ENCODE results near the gene ARMH2.
"Not testable (repeated sequence)": the region's sequence is repeated elsewhere in the genome, so short reads cannot be mapped to it uniquely, and the experiment has no call there.

Gene ARMH2

DNA sequence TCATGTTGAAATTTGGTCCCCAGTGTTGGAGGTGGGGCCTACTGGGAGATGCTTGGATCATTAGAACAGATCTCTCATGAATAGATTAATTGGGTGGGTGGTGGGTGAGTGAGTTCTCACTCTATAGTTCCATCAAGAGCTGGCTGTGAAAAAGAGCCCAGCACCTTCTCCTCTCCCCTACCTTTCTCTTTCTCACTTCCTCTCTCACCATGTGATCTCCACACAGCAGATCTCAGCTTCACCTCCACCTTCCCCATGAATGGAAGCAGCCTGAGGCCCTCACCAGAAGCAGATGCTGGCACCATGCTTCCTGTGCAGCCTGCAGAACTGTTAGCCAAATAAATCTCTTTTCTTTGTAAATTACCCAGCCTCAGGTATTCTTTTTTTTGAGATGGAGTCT lies 36.9 kb downstream of the ARMH2 start:
- no peak for DNase-seq

DNA sequence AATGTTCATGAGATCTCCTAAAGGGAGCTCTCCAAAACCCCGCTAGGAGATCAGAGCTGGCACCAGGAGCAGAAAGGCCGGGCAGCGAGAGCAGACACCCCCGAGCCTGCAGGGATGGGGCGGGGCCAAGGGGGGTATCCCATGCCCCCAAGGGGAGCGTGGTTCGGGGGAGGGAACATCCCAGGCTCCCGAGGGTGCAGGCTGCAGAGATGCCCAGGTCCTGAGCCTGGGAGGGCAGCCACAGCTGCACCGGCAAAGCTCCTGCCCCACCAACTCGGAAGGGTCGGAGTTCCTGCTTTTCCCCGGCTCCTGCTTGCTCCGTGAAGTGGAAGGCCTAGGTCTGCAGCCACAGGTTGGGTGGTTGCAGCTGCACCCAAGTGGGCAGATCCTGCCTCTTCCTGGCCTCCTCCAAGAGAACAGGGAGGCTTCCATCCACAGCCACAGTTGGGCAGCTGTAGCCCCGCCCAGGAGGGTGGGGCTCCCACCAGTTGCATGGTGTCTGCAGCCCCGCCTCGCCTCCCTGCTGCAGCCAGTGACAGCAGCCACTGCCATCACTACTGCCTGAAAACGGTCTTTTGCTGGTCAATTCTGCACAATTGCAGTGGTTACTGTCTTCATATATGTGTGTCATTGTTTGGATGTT lies 37.4 kb downstream of the ARMH2 start:
- peak in 1 of 2 experiments; percentile 29 for DNase-seq

DNA sequence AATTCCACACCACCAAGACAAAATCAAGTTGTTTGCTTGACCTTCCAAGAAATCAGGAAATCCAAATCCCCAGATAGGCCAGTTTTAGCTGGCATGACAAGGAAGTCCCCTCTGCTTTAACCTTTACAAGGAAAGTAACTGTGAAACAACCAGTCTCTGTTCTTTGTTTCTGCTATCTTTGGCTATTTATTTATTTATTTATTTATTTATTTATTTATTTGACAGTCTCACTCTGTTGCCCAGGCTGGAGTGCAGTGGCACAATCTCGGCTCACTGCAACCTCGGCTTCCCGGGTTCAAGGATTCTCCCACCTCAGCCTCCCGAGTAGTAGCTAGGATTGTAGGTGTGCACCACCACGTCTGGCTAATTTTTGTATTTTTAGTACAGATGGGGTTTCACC lies 38.5 kb downstream of the ARMH2 start:
- DNase-seq, result no peak

DNA sequence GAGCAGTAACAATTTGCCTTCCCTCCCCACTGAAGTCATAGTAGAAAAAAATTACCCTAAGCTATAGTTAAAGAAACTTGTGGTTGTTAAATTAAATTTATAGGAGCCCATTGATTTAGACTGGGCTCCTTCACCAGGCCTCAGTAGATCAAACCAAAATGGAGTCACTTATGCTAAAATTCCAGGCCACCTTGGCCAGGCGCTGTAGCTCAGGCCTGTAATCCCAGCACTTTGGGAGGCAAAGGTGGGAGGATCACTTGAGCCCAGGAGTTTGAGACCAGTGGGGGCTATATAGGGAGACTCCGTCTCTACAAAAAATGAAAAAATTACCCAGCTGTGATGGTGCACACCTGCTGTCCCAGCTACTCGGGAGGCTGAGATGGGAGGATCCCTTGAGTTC lies 39.0 kb downstream of the ARMH2 start:
- no peak for DNase-seq

DNA sequence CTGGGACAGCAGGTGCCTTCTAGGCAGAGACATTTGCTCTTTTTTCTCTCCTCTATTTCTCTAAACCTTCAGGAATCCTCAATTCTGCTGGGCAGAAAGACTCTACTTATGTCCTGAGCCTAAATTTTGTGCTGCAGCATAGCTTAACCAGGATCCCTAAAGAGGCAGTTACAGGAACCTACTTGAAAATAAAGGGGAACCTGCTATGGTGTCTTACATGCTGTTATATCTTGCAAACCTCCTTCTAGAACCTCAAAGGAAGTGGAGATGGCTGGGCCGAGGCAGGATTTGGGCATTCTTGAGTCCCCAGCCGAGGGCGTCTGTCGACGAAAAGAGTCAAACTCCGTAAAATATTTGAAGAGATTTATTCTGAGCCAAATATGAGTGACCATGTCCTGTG lies 41.1 kb downstream of the ARMH2 start:
- DNase-seq, result no peak

DNA sequence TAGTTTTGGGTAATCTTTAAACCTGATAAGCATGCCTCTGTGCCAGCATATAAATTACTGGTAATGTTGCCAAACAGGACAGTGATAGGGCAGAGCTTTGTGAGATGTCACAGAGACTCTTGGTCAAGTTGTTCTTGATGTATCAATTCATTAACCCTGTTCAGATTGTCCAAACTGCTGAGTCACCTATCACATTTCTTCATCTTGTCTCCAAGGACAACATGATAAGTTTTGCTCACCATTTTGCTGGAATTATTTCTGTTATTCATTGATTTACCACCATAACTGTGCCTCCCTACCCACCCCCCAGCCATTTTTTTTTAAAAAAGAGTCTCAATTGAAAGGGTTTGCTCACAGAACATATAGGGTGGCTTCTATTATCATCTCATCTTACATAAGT lies 43.4 kb downstream of the ARMH2 start:
- no peak for DNase-seq

DNA sequence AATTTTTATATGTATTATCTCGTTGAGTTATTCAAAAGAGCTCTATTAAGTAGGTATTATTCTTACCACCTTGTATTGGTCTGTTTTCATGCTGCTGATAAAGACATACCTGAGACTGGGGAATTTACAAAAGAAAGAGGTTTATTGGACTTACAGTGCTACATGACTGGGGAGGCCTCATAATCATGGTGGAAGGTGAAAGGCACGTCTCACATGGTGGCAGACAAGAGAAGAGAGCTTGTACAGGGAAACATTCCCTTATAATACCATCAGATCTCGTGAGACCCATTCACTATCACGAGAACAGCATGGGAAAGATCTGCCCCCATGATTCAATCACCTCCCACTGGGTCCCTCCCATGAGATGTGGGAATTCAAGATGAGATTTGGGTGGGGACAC lies 44.3 kb downstream of the ARMH2 start:
- not testable (repeated sequence) for DNase-seq

DNA sequence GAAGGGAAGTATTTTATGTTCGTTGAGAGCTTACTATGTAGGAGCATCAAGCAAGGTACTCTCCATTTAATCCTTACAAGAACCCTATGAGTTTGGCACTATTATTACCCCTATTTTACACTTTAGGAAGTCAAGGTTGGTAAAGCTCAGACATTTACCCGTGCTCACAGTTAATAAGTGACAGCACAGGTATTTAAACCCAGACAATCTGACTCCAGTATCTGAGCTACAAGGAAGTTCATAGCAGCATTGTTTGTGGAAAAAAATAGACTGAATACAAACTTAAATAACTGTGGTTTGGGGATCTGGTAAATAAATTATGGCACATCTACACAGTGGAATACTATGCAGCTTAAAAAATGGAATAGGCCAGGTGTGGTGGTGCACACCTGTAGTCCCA lies 45.2 kb downstream of the ARMH2 start:
- DNase-seq, result no peak

DNA sequence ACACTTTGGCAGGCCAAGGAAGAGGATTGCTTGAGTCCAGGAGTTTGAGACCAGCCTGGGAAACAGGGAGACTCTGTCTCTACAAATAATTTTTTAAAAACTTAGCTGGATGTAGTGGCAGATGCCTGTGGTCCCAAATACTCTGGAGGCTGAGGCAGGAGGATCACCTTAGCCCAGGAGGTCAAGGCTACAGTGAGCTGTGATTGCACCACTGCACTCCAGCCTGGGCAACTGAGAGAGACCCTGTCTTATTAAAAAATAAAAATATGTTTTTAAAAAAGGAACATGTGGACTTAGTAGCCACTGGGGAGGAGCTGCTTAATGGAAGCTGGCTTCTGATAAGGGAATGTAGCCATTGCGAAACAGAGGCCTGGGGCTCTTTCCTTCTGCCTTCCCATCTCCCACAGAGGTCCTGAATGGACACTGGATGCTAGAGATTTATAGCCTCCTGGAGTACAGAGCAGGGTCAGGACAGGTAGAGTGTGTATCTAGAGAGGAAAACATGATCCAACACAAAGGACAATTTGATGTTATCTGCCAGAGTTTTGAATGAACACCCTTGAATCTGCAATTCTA lies 45.7 kb downstream of the ARMH2 start:
- DNase-seq, result no peak

DNA sequence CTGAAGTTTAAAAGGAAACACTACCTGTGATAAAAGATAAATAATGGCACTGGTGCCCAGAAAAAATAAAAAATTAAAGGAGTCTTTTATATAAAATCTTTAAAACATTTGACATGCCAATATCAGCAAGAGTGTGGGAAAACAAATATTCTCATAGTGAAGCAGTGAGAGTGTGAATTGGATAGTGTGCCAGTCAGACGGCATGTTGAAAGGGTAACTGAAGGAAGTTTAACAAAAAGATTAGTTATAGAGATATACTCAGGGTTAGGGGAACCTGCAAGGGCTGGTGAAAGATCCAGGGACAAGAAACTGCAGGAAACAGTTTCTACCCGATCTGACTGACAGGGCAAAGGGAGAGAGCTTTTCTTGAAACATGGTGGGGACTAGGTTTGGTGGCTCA lies 46.2 kb downstream of the ARMH2 start:
- no peak for DNase-seq

DNA sequence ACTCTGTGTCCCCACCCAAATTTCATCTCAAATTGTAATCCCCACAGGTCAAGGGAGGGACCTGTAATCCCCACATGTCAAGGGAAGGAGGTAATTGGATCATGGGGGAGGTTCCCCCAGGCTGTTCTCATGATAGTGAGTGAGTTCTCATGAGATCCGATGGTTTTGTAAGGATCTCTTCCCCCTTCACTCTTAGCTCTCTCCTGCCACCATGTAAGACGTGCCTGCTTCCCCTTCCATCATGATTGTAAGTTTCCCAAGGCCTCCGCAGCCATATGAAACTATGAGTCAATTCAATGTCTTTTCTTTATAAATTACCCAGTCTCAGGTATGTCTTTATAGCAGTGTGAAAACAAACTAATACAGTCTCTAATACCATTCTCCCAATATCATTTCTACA lies 47.8 kb downstream of the ARMH2 start:
- DNase-seq, result not testable (repeated sequence)

DNA sequence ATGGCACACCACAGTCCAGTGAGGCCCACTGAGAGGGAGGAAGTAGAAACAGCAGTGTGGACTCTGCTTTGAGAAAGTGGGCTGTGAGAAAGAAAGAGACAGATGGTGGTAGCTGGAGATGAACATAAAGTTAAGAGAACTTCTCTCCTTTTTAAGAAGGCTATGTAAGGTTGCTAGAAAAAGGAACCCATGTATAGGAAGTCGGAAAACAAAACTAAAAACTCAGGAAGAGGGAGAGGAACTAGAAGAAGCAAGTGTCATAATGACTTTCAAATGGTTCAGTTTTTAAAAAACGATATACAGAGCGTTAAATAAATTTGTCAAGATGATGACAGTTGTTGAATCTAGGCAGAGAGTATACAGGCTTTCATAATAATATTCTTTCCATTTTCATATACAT lies 49.4 kb downstream of the ARMH2 start:
- no peak for DNase-seq
